GM18502 (cell line): ENCODE measurements around the gene CENPO.
A peak's percentile ranks its signal among the peaks of the same experiment; 100 is the strongest.

Source experiments
- ATAC-seq: cut with Tn5 transposase; IDR thresholded peaks from one replicate; pipeline ENCODE4 v1.9.1; 2021; ENCODE audit warnings: mild to moderate bottlenecking; ENCODE audit not compliant: unreplicated experiment, poor library complexity

CENPO gene

DNA sequence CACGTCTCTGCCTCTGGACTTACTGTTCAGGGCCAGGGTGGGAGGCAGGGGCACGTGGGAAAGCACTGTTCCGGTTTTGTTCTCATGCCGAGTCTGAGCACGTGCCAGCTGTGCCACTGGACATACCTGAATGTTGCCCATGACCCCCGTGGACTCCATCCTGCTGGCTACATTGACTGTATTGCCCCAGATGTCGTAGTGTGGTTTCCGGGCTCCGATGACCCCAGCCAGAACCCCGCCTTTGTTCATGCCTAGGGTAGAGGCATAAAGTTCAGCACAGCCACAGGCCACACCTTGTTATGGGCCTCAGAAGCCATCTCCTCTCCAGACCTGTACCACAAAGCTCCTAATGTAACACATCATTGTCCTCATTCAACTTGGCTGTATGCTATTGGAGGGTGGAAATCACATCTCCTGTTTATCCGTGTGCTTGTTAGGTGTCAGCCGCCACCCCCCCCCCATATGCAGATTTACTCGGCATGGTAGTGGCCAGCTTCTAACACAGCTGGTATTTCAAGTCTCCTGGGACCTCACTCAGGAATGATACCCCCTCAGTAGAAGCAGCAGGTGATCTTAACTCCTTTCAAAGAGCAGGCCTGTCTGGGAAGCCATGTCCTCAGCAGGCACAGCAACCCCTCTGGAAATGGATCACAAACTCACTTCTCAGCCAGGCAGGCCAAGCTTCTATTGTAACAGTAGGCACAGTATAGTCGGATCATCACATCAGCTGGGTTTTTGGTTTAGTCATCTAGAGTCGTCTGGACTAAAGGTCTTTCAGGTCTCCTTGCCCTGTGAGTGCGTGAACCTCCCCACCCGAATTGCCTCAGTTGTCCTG lies 27.6 kb downstream of the CENPO start:
- no peak for ATAC-seq

DNA sequence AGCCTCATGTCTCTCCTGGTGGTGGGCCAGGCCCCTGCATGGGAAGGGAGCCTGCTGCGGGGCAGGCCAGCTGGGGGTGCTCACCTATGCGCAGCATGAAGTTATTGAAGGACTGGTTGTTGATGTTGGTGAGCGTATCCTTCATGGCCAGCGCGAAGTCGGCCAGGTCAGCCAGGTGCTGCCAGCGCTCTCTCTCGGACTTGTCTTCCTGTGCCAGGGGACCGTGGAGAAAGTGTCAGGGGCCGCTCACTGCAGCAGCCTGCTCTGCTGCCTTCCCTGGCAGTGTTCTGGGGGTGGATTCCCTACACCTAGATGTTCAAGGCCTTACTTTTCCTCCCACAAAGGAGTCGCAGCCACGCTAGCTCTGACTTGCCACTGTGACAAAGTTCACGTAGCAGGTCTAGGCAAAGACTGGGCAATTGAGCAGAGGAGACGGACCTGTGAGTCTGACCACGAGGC lies 28.2 kb downstream of the CENPO start:
- no peak for ATAC-seq

- no peak for ATAC-seq
Observed at GRCh38 chr2:24822049-24822706, 29.0 kb downstream of the CENPO start.

GRCh38 chr2:24824071-24824588 lies 30.9 kb downstream of the CENPO start:
- no peak for ATAC-seq

DNA sequence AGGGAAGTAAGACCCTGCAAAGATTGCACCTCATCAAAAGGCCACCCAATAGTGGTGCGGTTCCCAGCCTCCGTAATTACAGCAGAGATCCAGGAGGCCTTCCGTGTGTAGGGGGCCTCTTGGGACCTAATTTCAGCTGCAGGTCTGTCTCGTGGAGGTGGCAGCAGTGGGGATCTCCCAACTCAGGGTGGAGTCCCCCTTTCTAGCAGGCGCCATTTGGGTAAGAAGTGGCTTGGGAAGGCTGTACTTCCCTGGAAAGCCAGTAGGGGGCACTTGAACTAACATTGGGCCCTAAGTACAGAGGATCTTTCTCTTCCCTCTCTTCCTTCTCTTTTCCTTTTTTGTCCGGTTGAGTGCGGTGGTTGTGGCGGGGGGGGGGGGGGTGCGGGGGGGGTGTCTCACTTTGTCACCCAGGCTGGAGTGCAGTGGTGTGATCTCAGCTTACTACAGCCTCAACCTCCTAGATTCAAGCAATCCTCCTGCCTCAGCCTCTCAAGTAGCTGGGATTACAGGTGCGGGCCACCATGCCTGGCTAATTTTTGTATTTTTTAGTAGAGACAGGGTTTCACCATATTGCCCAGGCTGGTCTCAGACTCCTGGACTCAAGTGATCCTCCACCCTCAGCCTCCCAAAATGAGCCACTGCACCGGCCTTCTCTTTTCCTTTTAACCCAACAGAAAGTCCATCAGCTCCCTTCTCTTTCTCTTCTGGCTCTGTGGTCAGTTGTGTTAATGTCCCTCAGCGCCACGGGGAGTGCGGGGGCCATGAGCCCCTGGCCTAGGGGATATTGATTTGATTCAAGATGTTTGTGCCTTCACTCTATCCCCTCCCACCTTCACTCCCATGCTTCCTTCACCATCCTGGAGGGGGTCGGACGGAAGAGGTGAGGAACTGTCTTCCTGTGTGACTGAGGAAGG lies 32.0 kb downstream of the CENPO start:
- no peak for ATAC-seq

DNA sequence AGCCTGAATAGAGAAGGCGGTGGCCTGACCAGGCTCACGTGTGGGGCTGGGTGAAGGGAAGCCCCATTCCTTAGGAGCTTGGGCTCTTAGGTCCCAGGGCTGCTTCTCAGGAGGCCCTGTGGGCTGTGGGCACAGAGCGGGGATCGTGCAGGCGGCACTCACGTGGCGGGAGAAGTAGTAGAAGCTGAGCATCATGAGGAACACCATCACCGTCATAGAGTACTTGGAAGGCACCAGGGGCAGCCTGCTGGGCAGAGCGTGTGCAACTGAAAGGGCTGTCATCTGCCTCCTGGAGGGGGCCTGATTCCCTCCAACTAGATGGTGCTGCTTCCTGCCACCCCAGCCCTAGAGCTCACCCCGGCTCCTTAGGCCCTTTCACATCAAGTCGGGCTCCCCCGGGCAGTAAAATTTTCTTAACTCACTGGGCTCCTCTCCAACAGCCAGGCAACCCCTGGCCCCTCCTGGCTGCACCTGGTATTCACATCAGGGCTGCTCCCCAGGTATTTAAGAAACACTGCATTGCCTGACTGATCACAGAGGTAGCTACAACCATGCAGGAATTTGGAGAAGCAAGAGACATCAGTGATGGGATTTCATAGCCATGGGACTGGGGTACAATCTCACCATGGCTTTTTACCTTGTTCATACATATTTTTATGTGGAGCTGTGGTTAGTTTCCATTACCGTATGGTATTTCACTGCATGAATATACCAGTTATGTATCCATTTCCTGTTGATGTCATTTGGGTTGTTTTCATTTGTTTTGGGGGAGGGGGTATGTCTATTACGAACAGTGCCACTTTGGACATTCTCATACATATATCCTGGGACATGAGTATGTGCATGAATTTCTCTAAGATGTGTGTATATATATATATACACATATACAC lies 32.9 kb downstream of the CENPO start:
- no peak for ATAC-seq

DNA sequence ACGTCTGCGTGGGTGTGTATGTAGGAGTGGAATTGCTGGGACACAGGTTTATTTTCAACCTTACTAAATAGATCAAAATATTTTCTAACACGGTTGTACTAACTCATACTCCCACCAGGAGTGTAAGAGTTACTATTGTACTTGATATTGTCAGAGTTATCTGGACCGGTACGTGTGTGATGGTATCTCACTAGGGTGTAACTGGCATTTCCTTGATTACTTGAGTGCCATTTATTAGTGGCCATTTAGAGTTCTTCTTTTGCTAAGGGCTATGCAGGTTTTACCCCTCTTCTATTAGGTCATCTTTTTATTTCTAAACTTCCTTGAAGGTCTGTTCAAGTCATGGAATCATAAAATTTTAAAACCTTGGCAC lies 33.5 kb downstream of the CENPO start:
- ATAC-seq: no peak

- ATAC-seq: peak; percentile 79
Observed at GRCh38 chr2:24827321-24828237, 34.4 kb downstream of the CENPO start.

- no peak for ATAC-seq
Observed at GRCh38 chr2:24828238-24828996, 35.2 kb downstream of the CENPO start.

DNA sequence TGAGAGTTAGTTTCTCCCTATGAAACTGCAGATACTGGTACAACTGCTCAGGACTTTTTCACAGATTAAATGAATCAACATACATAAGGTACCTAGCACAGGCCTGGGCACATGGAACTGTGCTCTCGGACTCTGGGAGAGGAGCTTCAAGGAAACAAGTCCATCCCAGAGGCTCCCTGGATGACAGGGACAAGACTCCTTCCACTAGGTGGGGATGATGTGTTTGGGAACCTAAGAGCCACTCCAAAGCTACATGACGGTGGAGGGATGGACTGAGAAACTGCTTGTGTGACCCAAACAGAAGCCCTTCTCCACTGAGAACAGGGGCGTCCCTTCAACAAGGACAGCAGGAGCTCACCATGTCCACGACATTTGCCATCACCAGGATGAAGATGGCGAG lies 37.1 kb downstream of the CENPO start:
- no peak for ATAC-seq

- ATAC-seq: no peak
Observed at GRCh38 chr2:24830786-24831185, 37.6 kb downstream of the CENPO start.

GRCh38 chr2:24831221-24832072 lies 38.2 kb downstream of the CENPO start:
- no peak for ATAC-seq

GRCh38 chr2:24832073-24832461 lies 38.8 kb downstream of the CENPO start:
- no peak for ATAC-seq

- ATAC-seq: no peak
Observed at GRCh38 chr2:24832521-24832920, 39.3 kb downstream of the CENPO start.

- ATAC-seq: no peak
Observed at GRCh38 chr2:24832931-24833701, 39.9 kb downstream of the CENPO start.
